SK-N-SH treated with all-trans-retinoic acid at 6 μM for 48 hours (cell line): ENCODE results near the gene MDGA2.

ENCODE experiments used
- BACH2 ChIP-seq: fragments of 250-450 bp; sonication (Bioruptor Pico); IDR thresholded peaks from 2 replicates; pipeline ENCODE4 v1.9.0; 2021; ENCODE audit warnings: mild to moderate bottlenecking, borderline replicate concordance
- GLIS3 ChIP-seq: fragments of 250-450 bp; sonication (Bioruptor Pico); IDR thresholded peaks from 2 replicates; pipeline ENCODE4 v1.5.0; 2020; ENCODE audit warnings: mild to moderate bottlenecking, moderate library complexity
- PPARA ChIP-seq: fragments of 250-450 bp; sonication (Bioruptor Pico); IDR thresholded peaks from 2 replicates; pipeline ENCODE4 v1.5.0; 2020; ENCODE audit warnings: mild to moderate bottlenecking, borderline replicate concordance
- RARB ChIP-seq: fragments of 250-450 bp; sonication (Bioruptor Pico); IDR thresholded peaks from 2 replicates; pipeline ENCODE4 v1.8.0; 2021; ENCODE audit warnings: mild to moderate bottlenecking, moderate library complexity
- SNAI2 ChIP-seq: fragments of 250-450 bp; sonication (Bioruptor Pico); IDR thresholded peaks from 2 replicates; pipeline ENCODE4 v1.5.0; 2020; ENCODE audit warnings: mild to moderate bottlenecking, moderate library complexity
- ZC3H10 ChIP-seq: fragments of 250-450 bp; sonication (Bioruptor Pico); IDR thresholded peaks from 2 replicates; pipeline ENCODE4 v1.5.1; 2021; ENCODE audit warnings: mild to moderate bottlenecking, moderate library complexity
- ZFP3 ChIP-seq: fragments of 250-450 bp; sonication (Bioruptor Pico); IDR thresholded peaks from 2 replicates; pipeline ENCODE4 v1.5.0; 2020; ENCODE audit warnings: mild to moderate bottlenecking, moderate library complexity
- ZNF8 ChIP-seq: fragments of 450-650 bp; formaldehyde crosslinking; IDR thresholded peaks from 2 replicates; pipeline ENCODE4 v1.5.0; 2020; ENCODE audit warnings: mild to moderate bottlenecking, moderate library complexity
- TF ChIP-seq, protein P1 (sequence below): fragments of 250-450 bp; sonication (Bioruptor Pico); IDR thresholded peaks from 2 replicates; pipeline ENCODE4 v1.5.1; 2021; ENCODE audit warnings: mild to moderate bottlenecking, moderate library complexity
- TF ChIP-seq, protein P2 (sequence below): fragments of 250-450 bp; sonication (Bioruptor Pico); IDR thresholded peaks from 2 replicates; pipeline ENCODE4 v1.8.0; 2021; ENCODE audit warnings: low read depth, mild to moderate bottlenecking, moderate library complexity, borderline replicate concordance
- TF ChIP-seq, protein P3 (sequence below): fragments of 250-450 bp; sonication (Bioruptor Pico); IDR thresholded peaks from 2 replicates; pipeline ENCODE4 v1.5.1; 2020; ENCODE audit warnings: low read depth, mild to moderate bottlenecking, moderate library complexity

DNA sequence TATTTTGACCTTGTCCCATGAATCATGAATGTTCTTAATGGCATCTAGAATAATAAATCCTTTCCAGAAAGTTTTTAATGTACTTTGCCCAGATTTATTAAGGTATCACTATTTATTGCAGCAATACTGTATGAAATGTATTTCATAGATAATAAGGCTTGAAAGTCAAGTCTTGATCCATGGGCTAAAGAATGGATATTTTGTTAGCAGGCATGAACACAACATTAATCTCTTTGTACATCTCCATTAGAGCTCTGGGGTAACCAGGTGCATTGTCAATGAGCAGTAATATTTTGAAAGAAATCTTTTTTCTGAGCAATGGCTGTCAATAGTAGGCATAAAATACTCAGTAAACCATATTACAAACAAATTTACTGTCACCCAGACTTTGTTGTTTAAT is 882.3 kb downstream of the MDGA2 start:
- TF ChIP-seq SNAI2 (CRISPR knock-in tag) (no peak), BACH2 (CRISPR knock-in tag) (no peak), PPARA (CRISPR knock-in tag) (no peak), ZFP3 (CRISPR knock-in tag) (no peak), RARB (CRISPR knock-in tag) (no peak), GLIS3 (CRISPR knock-in tag) (no peak), ZNF8 (CRISPR knock-in tag) (no peak), ZC3H10 (CRISPR knock-in tag) (no peak)
- TF ChIP-seq, protein P1, sequence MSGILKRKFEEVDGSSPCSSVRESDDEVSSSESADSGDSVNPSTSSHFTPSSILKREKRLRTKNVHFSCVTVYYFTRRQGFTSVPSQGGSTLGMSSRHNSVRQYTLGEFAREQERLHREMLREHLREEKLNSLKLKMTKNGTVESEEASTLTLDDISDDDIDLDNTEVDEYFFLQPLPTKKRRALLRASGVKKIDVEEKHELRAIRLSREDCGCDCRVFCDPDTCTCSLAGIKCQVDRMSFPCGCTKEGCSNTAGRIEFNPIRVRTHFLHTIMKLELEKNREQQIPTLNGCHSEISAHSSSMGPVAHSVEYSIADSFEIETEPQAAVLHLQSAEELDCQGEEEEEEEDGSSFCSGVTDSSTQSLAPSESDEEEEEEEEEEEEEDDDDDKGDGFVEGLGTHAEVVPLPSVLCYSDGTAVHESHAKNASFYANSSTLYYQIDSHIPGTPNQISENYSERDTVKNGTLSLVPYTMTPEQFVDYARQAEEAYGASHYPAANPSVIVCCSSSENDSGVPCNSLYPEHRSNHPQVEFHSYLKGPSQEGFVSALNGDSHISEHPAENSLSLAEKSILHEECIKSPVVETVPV = no peak
- TF ChIP-seq, protein P2, sequence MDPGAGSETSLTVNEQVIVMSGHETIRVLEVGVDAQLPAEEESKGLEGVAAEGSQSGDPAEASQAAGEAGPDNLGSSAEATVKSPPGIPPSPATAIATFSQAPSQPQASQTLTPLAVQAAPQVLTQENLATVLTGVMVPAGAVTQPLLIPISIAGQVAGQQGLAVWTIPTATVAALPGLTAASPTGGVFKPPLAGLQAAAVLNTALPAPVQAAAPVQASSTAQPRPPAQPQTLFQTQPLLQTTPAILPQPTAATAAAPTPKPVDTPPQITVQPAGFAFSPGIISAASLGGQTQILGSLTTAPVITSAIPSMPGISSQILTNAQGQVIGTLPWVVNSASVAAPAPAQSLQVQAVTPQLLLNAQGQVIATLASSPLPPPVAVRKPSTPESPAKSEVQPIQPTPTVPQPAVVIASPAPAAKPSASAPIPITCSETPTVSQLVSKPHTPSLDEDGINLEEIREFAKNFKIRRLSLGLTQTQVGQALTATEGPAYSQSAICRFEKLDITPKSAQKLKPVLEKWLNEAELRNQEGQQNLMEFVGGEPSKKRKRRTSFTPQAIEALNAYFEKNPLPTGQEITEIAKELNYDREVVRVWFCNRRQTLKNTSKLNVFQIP (CRISPR knock-in tag) = no peak
- TF ChIP-seq, protein P3, sequence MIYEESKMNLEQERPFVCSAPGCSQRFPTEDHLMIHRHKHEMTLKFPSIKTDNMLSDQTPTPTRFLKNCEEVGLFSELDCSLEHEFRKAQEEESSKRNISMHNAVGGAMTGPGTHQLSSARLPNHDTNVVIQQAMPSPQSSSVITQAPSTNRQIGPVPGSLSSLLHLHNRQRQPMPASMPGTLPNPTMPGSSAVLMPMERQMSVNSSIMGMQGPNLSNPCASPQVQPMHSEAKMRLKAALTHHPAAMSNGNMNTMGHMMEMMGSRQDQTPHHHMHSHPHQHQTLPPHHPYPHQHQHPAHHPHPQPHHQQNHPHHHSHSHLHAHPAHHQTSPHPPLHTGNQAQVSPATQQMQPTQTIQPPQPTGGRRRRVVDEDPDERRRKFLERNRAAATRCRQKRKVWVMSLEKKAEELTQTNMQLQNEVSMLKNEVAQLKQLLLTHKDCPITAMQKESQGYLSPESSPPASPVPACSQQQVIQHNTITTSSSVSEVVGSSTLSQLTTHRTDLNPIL = no peak
